Activated naive CD8-positive, alpha-beta T cell treated with anti-CD3 and anti-CD28 coated beads, Interleukin-2, amount 50 U/mL, for 16 hours (primary cell): ENCODE measurements around the gene LIM2.
"Not testable (repeated sequence)": the region's sequence is repeated elsewhere in the genome, so short reads cannot be mapped to it uniquely, and the experiment has no call there.

Experiments
- DNase-seq: peaks from one replicate; pipeline ENCODE4 v3.0.0-alpha.2; 2020; ENCODE audit warnings: low read depth, low spot score

Gene LIM2

GRCh38 chr19:51387924-51388389 lies at the start of gene LIM2:
Gene LIM2 (minus strand): TSS chr19:51387974. CDS start chr19:51387443, 531 bp downstream.
- no peak for DNase-seq

- DNase-seq = no peak
Measured at GRCh38 chr19:51434456-51434855, 46.7 kb upstream of the LIM2 start.

GRCh38 chr19:51433043-51433442 lies 45.3 kb upstream of the LIM2 start:
- no peak for DNase-seq

- DNase-seq = no peak
Measured at GRCh38 chr19:51431124-51431523, 43.4 kb upstream of the LIM2 start.

- DNase-seq = no peak
Measured at GRCh38 chr19:51430221-51430620, 42.4 kb upstream of the LIM2 start.

GRCh38 chr19:51427201-51427600 lies 39.4 kb upstream of the LIM2 start:
- DNase-seq = no peak

GRCh38 chr19:51422053-51422448 lies 34.3 kb upstream of the LIM2 start:
- peak; percentile 75 for DNase-seq

GRCh38 chr19:51421229-51422052 lies 33.7 kb upstream of the LIM2 start:
- DNase-seq = no peak

- DNase-seq = not testable (repeated sequence)
Measured at GRCh38 chr19:51420511-51420910, 32.7 kb upstream of the LIM2 start.

GRCh38 chr19:51418707-51419106 lies 30.9 kb upstream of the LIM2 start:
- no peak for DNase-seq

GRCh38 chr19:51417810-51418157 lies 30.0 kb upstream of the LIM2 start:
- DNase-seq = no peak

- no peak for DNase-seq
Measured at GRCh38 chr19:51417107-51417809, 29.5 kb upstream of the LIM2 start, which contains the start of gene SIGLEC10. Gene SIGLEC10 (minus strand): TSS chr19:51417642. CDS start chr19:51417581, 61 bp downstream.

GRCh38 chr19:51416422-51416821 lies 28.6 kb upstream of the LIM2 start:
- DNase-seq = not testable (repeated sequence)

GRCh38 chr19:51415187-51415586 lies 27.4 kb upstream of the LIM2 start:
- no peak for DNase-seq

- DNase-seq = no peak
Measured at GRCh38 chr19:51410950-51411748, 23.4 kb upstream of the LIM2 start.

- no peak for DNase-seq
Measured at GRCh38 chr19:51407511-51408131, 19.8 kb upstream of the LIM2 start.

GRCh38 chr19:51402117-51402516 lies 14.3 kb upstream of the LIM2 start:
- no peak for DNase-seq

GRCh38 chr19:51399936-51400335 lies 12.2 kb upstream of the LIM2 start:
- not testable (repeated sequence) for DNase-seq

GRCh38 chr19:51399231-51399630 lies 11.5 kb upstream of the LIM2 start:
- no peak for DNase-seq

GRCh38 chr19:51398096-51398704 lies 10.4 kb upstream of the LIM2 start:
- DNase-seq = no peak

GRCh38 chr19:51397453-51397852 lies 9.7 kb upstream of the LIM2 start:
- DNase-seq = not testable (repeated sequence)
